GM19238 (cell line): ENCODE results near the gene RPGRIP1L.

Source experiments
- DNase-seq: peaks from one replicate; pipeline ENCODE4 v3.0.0; 2011; ENCODE audit warnings: low spot score; ENCODE audit not compliant: insufficient read length

RPGRIP1L gene

DNA sequence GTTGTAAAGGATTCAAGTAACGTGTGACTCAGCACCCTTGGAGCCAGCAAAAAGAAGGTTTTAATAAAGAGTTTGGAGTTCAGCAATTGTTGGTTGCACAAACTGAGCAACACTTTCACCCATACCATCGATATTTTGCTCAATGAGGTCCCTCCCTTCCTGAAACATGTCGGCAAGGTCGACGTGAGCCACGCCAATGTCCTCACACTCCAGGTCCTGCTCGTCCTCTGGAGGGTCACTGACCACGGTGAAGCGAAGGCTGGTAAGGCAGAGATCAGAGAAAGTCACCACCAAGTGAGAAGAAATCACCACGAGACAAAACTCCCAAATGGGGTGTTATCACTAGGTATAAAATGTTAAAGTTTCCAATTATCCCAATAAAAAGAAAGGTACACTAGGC lies 98.3 kb downstream of the RPGRIP1L start:
- DNase-seq = no peak

DNA sequence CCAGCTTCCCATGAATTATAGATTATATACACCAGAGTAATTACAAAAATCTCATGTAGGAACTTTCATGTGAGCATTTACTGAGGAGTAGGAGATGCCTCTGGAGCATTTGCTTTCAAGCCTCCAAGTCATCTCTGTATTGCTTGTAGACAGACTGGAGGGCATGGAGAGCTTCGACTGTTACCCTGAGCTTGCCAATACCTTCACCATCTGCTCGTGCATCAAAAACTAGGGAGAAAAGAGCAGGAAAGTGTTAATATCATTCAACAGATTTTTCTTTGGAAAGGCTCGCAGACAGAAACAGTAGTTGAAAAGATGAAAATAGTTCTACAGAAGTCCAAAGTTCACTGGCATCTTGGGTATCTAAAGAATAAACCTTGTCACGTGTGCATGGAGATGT lies 101.7 kb downstream of the RPGRIP1L start:
- no peak for DNase-seq

DNA sequence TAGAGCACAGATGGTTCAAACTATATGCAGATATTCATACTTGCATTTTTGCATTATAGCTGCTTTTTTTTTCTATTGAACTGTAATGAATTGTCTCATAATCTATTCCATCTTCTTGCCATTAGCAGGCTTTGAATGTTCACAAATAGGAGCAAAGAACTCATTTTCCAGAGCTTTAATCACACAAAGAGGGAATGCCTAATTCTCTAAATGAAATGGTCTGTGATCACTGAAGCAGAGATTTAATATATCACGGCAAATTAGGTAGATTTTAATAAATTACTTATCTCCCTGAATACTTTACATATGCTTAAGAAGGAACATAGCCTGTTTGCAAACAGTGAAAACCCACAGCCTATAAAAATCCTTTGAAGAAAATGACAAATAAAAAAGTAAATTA lies 103.0 kb downstream of the RPGRIP1L start:
- no peak for DNase-seq

DNA sequence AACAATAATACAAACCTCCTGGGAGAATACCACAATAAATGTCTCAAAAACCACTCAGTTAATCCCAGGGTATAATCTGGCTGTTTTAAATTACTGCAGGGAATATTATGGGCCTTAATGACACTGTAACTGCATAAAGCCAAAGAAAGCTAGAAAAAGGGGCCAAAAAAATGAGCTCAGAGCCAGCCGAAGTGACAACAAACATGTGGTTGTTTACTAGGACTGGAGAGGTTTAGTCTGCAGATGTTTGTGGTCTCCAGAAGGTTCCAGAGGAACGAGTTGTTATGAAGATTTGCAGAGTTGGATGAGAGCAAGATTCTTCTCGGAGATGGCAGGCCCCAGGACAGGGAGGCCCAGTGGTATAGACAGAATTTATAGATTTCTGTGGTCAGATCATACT lies 103.5 kb downstream of the RPGRIP1L start:
- DNase-seq = no peak

DNA sequence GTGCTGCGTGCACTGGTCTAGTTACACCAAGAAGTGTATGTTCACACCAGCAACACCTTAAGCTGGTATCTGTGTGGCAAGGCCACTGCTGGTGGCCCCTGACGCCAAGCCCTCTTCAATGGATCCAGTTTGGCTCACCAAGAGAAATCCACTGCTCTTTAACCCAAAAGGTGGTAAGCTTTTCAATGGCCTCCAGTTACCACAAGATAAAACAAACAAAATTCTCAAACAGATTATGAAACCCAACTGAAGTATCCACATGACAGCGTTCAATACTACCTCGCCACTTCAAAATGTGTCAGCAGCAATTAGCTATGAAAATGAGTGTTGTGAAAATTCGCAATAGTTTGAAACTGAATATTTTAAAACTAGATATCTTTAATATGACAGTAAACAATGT lies 104.1 kb downstream of the RPGRIP1L start:
- no peak for DNase-seq

DNA sequence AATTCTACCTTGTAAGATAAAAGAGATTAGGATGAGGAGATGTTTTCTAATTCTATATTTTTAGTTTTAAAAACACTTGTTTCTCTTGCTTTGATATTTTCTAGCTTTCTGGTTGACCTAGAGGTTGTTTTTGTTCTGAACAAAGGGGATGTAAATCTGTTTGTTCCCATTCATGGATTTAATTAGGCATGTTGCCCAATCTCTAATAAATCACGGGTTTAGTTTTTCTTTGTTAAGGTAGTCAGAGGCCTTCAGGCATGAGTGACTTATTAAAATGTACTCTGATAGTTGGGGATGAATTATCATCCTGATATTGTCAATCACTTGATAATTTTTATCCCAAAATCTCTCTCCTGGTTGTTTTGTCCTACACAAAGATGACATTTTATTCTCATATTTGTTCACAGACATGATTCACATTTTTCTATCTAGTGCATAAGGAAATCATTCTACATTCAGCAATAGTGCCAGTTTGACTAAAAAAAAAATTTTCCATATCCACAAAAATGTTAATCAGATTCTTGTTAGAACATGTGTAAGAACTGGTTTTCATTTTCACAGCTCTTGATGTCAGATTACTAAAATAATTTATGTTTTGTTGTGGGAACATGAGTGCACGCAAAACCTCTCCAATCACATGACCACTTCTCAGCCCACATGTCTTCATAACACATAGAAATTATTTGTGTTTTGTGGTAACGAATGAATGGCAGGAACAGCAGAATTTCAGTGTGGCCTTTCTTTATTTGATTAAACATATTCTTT lies 105.0 kb downstream of the RPGRIP1L start:
- no peak for DNase-seq

DNA sequence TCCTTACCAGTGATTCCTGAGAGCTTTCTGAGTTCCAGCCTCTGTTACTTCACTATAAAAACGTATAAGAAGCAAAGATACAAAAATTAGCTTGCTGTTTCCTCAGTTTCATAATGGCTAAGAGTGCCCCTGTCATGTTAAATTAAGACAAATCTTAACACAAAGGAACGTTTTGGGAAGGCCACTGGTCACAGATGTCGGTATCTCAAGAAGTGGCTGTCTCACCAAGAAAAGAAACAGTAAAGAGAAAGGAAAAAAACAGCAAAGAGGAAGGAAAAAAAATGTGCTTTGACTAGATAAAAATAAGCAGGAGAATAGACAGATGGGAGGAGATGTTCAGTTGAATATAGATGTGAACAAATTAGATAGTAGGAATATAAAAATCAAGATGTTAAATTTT lies 105.9 kb downstream of the RPGRIP1L start:
- DNase-seq = no peak

DNA sequence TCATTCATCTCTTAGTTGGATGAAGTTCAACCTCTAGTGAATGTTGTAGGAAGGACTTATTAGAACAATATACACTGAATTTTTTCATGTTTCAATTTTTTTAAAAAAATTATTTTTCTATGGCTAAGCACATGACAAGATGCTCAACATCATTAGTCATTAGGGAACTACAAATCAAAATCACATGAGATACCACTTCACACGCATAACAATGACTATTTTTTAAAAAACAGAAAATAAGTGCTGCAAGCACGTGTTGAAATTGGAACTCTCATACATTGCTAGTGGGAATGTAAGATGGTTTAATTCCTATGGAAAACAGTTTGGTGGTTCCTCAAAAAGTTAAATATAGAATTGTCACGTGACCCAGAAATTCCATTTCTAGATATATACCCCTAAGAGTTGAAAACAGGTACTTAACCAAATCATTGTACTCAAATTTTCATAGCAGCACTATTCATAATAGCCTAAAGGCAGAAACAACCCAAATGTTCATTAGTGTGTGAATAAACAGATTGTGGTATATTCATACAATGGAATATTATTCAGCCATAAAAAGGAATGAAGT lies 115.5 kb downstream of the RPGRIP1L start:
- no peak for DNase-seq

DNA sequence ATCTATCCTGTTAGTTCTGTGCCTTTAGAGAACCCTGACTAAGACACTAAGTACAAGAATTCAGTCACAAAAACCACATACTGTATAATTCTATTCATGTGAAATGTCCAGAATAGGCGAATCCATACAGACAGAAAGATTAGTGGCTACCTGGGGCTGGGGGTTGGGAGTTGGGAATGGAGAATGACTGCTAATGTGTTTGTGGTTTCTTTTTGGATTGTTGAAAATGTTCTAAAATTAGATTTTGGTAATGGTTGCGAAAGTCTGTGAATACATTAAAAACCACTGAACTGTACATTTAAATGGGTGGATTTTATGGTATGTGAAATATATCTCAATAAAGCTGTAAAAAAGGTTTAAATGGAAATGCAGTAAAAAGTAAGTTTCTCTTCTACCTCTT lies 120.3 kb downstream of the RPGRIP1L start:
- no peak for DNase-seq

DNA sequence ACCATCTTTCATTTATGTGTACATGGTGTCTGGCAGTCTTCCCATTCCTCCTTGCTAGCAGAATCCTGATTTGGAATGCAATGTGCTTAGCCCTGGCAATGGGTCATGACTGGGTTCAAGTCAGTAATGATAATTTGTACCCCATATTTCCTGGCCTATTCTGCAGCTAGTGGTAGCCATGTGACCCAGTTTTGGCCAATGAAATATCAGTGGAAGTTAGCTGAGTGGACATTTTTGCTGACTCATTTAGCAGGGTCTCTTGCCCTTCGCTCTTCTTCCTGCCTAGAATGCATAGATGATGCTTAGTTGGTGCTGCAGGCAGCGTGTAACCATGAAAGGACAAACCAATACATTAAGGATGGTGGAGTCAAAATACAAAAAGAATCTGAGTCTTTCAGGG lies 121.9 kb downstream of the RPGRIP1L start:
- DNase-seq = no peak

DNA sequence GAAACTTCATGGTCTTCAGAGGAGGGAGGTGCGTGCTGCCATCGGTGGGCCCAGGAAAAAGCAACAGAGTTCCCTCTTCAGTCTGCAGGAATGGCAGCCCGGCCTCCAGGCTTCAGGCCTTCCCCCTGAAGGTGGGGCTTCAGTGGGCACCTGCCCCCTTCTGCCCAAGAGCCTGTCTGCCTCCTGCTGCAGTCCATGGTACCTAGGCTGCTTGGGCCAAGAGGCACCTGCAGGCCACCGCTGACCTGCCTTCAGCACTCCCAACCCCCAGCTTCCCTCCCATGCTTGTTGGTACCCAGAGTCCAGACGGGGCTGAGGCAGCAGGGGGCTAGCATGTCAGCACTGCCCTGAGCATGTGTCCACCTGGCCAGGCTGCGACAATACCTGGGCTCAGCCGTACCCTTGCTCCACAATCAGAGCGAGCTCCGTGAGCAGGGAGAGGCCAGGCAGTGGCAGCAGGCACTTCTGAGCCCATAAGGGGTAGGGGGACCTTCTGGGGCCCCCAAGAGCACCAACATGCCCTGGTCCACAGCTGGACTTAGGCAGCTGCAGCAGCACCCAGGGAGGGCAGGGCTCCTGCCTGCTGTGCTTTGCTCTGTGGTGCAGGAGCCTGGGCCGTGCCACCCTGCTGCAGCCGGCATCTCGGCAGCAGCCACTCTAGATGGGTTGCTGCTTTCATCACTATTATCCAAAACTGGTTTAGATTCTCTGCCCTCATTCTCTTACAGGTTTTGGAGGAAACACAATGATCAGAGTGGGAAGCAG lies 123.4 kb downstream of the RPGRIP1L start:
- DNase-seq = no peak

DNA sequence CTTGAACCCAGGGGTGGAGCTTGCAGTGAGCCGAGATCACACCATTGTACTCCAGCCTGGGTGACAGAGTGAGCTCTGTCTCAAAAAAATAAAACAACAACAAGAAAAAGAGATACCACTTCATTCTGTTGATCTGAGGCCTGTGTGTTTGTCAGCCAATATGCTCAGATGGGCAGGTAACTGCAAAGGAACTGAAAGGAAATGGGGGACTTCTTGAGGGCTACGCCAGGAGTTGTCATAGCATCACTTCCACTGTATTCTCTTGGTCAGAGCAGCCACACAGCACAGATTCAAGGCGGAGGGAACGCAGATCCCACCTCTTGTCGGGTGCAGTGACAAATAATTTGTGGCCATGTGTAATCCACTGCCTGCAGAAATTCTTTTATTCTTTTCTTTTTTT lies 126.8 kb downstream of the RPGRIP1L start:
- DNase-seq = no peak

DNA sequence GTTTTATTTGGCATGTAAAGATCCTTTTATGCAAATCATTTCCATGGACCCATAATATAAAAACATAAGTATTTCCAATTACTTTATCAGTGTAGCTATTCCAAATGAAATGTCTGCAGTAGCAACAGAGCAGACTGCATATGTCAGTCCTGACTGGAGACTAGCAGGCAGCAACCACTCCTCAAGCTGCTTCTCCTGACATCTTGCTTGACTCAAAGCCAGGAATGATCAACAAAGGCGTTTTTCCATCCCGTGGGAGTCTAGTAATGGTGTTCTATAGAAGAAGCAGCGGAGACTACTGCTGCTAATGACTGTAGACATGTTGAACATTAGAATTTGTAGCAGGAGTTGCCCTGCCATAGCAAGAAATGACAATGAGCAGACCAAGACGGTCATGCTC lies 127.4 kb downstream of the RPGRIP1L start:
- no peak for DNase-seq

DNA sequence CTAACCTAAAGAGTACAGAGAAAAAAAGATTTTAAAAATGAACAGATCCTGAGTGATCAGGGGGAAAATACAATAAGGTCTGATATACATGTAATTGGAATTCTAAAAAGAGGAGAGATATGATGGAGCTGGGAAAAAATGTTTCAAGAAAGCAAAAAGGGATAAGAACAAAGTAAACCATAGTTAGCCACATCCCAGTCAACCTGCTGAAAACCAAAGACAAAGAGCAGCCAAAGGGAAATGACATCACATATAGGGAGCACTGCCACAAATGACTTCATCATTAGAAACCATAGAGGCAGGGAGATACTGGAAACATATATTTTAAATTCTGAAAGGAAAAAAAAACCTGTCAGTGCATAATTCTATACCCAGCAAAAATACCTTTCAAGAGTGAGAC lies 131.9 kb downstream of the RPGRIP1L start:
- DNase-seq = no peak

DNA sequence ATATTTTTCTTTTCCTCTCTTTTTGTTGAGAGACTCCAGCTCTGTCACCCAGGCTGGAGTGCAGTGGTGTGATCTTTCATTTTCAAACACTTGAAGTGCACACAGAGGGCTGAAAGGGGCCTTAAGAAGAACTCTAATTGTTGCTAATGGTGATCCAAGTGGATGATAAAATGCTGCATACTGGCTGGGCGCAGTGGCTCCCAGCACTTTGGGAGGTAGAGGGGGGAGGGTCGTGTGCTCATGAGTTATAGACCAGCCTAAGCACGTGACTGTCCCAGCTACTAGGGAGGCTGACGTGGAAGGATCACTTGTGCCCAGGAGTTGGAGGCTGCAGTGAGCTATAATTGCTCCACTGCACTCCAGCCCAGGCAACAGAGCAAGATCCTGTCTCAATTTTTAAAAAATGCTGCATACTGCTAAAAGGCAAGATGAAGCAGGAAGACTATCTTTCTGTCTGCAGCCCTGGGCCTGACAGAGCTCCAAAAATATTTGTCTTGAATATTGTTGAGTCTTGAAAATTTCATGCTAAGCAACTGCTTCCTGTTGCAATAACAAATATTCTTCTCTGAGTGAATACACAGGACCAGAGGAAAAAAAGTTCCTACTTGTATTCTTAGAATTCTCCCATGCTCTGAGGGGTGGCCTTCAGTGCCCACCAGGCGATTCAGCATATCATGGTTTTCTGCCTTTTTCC lies 137.0 kb downstream of the RPGRIP1L start:
- DNase-seq = no peak

DNA sequence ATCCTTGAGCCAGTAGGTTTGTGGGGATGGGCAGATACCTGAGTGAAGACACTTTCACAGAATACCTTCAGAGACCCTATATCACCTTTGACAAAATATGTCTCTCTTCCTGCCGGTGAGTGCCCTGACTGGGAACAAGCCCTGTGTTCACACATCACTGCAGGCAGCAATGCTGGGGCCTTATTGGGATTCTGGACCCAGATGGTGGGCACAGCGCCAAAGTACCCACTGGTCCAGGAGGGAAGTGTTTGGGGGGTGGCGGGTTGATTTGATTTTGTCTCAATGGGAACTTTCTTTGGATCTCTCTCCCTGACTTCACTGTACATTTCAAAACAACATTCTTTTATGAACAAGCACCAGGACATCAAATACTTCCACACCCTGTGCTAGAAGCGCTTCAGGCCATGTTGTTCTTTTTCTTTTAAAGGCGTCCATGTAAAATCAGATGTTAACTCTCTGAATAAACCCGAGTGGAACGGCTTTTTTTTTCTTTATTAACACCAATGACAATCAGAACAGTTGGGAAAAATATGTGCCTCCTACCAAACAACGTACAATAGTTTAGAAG lies 138.3 kb downstream of the RPGRIP1L start:
- no peak for DNase-seq

DNA sequence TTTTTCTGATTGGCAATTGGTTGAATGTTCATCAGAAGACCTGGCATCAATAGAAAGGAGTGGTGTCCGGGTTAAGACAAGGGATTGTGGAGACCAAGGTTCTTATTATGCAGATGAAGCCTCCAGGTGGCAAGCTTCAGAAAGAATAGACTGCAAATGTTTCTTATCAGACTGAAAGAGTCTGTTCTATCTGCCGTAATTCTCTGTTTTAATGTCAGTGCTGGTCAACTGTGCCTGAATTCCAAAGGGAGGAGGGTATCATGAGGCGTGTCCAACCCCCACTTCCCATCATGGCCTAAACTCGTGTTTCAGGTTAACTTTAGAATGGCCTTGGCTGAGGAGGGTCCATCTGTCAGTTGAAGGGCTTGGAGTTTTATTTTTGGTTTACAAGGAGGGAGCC lies 140.2 kb downstream of the RPGRIP1L start:
- DNase-seq = no peak

DNA sequence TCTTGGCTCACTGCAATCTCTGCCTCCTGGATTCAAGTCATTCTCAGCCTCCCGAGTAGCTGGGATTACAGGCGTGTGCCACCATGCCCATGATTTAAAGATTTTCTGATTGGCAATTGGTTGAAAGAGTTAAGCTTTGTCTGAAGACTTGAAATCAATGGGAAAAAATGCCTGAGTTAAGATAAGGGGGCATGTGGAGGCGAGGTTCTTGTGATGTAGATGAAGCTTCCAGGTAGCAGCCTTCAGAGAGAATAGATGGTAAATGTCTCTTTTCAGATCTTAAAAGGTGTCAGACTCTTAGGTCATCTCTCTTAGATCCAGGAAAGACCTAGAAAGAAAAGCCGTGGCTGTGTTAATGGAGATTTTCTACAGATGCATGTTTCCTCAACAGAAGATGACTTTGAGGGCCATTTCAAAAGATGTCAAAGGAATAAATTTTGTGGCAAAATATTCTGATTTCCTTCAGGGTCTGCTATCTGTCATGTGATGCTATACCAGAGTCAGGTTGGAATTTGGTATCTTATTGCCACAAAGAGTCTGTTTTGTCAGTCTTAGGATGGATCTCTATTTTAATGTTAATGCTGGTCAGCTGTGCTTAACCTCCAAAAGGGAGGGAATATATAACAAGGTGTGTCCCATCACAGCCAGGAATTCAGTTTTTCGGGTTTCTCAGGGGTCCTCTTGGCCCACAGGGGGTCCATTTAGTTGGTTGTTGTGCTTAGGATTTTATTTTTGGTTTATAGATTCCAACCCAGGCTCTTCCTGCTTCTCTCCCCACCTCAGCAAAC lies 142.4 kb downstream of the RPGRIP1L start:
- DNase-seq = no peak

DNA sequence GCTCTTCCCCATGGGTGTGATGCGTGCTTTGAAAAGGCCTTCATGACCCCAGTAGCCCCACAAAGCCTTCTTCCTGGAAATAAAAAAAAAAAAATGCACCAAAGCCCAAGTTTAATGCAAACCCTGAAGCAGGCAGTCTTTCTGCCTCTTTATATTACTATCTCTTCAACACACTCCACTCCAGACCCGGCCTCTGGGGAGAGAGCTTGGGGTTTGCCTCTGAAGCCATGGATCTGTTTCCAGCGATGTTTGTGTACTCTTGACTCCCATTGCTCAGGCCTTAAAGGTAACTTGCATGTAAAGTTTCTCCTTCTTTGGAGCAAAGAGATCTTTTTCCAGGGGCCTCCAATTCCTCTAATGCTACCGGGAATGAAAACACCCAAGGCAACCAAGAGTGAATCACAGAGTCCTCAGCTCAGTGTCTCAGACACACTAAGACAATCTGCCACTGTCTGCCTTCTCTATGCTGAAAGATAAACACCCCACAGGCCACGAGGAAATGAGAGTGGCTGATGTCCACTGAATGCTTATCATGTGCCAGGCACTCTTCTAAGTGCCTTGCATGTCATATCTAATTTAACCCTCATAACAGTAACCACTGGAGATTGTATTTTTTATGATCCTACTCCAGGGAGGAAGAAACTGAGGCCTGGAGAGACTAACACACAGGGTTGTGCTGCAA lies 144.2 kb downstream of the RPGRIP1L start:
- DNase-seq = no peak

DNA sequence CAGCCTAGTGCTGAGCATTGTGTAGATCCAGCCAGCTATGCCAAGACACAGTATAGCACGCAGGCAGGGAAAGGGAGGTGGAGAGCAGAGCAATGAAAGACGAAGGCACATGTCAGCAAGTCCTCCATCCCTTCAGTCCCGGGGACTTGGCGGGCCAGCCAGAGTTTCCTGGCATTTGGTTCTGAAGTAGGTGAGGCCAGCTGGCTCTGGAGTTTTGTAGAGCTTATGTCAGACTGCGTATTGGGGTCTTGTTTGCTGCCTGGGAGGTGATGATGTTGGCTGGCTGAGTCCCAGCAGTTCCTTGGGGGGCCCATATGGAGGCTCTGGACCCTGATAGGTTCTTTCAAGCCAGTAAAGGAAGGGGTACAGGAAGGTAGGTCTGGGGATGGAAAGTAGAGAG lies 144.9 kb downstream of the RPGRIP1L start:
- DNase-seq = no peak
